Raji (cell line): ENCODE measurements around the gene METTL27.

ENCODE experiments used
- POLR2A ChIP-seq: IDR thresholded peaks from 2 replicates; pipeline ENCODE4 v1.6.1; 2011; ENCODE audit warnings: low read depth, low read length, control low read depth; ENCODE audit not compliant: insufficient read depth

METTL27 gene

DNA sequence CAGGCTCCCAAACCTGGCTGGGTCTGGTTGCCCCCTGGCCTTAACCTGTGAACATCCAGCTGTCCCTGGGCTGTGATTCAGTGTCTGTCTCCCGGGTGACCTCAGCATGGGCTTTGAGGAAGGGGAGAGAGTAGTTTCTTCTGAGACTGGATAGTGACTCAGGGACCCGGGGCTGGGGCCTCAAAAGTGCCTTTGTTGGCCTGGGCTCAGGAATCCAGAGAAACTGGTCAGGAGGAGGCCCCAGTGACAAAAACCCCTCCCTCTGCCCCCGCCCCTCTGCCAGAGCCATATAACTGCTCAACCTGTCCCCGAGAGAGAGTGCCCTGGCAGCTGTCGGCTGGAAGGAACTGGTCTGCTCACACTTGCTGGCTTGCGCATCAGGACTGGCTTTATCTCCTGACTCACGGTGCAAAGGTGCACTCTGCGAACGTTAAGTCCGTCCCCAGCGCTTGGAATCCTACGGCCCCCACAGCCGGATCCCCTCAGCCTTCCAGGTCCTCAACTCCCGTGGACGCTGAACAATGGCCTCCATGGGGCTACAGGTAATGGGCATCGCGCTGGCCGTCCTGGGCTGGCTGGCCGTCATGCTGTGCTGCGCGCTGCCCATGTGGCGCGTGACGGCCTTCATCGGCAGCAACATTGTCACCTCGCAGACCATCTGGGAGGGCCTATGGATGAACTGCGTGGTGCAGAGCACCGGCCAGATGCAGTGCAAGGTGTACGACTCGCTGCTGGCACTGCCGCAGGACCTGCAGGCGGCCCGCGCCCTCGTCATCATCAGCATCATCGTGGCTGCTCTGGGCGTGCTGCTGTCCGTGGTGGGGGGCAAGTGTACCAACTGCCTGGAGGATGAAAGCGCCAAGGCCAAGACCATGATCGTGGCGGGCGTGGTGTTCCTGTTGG, 11.4 kb downstream of the METTL27 start, which contains the start of gene CLDN4:
CLDN4 (plus strand) TSS at position 316 of the 903 bp plus-strand sequence; CDS start at position 522, 206 bp downstream.
- TF ChIP-seq POLR2A, result no peak

DNA sequence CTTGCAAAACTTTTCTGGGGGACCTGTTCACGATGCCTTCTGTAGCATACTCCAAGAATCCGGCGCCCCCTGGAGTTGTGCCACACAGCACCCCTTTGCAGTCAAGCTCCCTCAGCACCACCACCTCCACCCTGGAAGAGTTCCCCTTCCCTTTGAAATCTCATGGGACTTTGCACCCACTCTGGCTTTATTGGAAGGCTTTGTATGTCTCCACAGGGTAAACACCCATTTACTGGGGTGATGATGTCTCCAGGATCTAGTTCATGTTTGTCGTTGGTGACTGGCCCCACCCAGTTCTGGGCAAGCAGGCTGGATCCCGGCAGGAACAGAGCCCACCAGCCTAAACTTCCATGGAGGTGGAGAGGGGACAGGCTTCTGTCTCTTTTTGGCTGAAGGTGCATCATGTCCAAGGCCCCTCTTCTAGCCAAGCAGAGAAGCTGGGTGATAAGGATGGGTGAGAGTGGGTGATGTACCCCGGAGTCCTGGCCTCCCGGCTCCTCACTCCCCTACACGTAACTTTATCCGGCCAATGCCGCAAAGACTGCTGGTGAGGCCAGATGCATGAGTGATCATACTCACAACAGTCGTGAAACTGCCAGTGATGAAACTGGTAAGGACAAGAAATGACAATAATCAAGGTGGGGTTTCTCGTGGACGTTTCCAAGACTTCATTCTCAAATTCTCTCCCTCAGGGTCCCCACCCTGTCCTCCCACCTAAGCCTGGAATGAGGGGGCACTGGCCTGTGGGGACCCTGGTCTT, 12.2 kb downstream of the METTL27 start:
- TF ChIP-seq POLR2A, result no peak

DNA sequence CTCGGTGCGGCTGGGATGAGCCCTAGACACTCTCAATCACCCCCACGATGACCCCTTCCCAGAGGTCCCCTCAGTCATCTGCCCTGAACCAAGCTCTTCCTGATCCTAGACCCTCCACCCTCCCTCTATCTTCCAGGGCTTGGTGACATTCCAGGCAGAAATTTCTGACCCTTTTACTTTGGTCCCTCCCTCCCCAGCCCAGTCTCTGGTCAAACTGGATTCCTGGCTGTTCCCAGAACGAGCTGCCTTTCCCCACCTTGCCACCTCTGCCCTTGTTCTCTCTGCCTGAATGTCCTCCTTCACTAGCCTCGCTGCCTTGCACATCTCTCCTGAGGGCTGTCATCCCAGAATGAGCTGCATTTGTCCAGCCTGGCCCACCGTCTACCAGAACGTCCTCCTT, 12.8 kb downstream of the METTL27 start:
- no peak for TF ChIP-seq POLR2A

DNA sequence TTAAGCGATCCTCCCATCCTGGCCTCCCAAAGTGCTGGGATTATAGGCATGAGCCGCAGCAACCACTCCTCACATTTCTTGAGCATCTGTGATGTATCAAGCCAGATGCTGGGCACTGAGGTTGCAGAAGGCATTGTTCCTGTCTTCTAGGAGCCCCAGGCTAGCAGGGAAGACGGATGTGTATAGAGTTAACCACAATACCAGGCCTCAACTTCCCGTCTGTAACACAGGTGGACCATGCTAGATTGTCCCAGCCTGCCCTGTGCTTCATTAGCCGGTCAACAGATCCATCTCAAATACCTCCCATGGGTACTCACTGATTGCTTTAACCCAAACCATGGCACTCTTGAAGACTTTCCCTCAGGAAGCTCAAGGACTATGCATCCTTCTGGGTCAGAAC, 13.3 kb downstream of the METTL27 start:
- no peak for TF ChIP-seq POLR2A

DNA sequence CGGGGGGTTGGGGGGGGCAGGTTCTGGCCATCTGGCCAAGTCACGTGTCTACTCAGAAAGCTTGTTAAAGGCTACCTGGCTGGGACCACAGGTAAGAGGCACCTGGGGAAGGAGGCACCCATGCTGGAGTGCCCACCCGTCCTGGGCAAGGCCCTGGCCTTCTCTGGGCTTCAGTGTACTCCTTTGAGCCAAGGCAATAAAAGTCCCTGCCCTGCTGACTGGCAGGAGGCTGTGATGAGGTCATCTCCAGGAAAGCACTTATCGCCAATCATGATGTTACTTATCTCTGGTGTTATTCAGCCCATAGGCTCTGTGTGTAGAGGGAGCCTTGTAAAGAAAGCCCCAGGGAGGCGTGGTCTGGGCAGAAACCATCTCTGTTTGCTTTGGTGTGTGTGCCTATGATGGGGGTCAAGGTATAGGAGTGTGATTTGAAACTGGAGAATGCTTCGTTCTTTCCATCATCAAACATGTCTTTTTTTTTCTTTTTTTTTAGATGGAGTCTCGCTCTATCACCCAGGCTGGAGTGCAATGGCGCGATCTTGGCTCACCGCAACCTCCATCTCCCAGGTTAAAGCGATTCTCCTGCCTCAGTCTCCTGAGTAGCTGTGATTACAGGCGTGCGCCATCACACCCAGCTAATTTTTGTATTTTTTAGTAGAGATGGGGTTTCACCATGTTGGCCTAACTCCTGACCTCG, 14.1 kb downstream of the METTL27 start:
- no peak for TF ChIP-seq POLR2A

DNA sequence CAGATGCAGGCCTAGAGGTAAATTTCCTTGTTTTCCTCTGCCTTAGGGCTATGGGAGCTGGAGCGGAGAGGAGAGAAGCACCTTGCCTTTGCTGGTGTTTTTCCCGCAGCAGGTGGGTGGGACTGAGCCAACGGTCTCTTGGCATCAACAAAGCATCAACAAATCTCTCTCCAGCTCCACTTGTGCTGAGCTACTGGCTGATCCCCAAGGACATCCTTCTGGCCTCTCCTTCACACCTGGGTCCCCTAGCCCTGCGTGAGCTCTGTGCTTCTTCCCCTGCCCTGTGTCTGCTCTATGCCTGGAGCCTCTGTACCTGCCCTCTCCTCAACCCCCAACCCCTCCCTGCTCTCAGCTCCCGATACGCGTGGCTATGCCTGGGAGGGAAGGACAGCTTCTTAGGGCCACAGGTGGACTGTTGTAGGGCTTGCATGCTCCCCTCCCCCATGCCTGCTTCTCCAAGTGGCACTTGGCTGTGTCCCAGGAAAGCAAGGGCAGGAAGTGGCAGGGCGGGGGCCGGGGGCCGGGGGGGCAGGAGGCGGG, 14.7 kb downstream of the METTL27 start:
- TF ChIP-seq POLR2A, result no peak

DNA sequence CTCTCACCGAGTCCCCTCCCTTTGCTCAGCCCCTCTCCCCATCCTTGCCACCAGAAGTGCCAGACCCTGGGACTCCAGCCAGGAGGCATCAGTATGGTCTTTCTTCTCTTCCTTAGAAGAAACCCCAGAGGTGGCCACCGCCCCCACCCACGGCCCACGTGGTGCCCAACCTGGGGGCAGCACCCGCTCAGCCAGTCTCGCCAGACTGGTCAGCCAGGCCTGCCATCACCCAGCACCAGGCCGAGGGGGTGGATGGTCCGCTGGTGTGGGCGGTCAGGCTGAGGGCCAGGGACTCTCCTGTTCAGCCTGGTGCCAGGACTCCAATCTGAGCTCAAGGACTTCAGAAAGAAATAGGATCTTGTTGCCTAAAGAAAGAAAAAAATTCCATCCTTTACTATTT, 17.3 kb downstream of the METTL27 start:
- no peak for TF ChIP-seq POLR2A

- TF ChIP-seq POLR2A, result no peak
These were observed 18.3 kb downstream of the METTL27 start for GRCh38 chr7:73823873-73824592.

GRCh38 chr7:73823257-73823656, 19.1 kb downstream of the METTL27 start:
- TF ChIP-seq POLR2A, result no peak

DNA sequence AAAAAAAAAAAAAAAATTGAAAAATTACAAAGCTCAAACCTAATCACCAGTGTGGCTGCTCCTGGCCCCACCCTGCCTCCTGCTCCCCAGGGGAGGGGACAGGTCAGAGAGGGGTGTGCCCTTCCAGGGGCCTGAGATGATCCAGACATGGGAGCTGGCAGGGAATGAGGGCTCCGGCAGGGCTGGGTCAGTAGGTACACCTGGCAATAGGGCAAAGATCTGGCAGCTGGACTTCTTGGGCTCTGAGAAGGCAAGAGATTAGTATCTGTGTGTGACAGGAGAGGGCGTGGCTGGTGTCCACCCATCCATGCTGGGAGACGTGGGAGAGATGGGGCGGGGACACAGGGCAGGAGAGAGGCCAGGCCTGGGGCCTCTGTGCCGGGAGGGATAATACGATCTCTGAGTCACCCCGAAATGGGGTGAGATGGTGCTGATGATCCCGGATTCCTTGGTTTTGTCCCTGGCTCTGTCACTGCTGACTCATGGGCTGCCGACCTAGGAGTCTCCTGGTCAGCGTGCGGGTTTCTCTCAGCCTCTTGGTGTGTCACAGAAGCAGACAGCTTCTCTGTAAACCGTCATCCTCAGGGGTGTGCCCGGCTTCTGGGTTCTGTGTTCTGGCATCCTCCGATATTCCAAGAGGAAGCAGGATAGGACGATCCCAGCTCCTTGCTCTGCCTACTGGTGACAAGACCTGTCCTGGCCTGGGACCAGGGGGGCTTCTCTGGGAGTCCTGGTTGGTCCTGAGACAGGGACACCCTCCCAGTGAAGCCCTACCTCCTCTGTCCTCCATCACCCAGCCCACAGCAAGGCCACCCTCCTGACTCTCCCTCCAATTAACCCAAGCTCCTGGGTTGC, 19.8 kb downstream of the METTL27 start:
- no peak for TF ChIP-seq POLR2A

- no peak for TF ChIP-seq POLR2A
These were observed 22.3 kb downstream of the METTL27 start for GRCh38 chr7:73820013-73820412.

DNA sequence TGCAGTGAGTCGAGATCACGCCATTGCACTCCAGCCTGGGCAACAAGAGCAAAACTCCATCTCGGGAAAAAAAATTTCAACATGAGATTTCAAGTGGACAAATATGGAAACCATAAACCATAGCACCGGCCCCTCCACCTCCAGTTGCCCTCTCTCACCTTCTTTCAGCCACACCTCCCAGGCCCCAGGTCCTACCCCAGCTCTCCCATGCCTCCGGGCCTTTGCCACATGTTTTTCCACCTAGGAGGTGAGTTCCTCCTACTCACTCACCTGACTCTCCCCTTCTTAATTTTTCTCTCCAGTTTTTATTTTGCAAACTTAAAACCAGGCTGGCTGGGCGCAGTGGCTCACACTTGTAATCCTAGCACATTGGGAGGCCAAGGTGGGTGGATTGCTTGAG, 25.2 kb downstream of the METTL27 start:
- TF ChIP-seq POLR2A, result no peak

DNA sequence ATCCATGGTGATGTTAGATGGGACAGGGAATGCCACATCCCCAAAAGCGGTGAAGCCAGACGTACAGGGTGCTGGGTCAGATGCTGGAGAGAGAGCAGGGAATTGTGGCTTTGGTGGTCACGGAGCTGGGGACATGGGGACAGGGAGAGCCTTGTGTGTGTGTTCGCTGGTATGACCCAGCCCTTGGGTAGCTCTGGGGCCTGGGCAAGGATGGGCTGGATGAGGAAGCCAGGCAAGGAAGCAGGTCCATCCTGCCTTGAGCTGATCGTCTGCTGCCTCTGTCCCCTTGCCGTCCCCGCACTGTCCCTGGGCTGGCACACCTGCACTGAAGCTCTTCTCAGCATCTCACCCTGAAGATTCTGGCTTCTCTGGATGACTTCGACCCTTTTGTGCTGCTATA, 26.9 kb downstream of the METTL27 start:
- no peak for TF ChIP-seq POLR2A

DNA sequence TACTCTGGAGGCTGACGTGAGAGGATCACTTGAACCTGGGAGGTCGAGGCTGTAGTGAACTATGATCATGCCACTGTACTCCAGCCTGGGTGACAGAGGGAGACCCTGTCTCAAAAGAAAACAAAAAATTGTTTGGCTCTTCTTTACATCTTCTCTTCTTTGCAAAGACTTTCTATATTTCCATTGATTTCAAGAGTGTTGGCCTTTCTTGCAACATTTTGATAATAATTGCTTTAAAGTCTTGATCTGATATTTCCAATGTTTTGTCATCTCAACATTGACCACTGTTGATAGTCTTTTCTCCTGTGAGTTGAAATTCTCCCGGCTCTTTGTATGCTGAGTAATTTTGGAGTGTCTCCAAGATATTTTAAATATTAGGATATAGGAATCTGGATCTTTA, 29.3 kb downstream of the METTL27 start:
- no peak for TF ChIP-seq POLR2A
